ENCODE data around the gene EFNB2. TPM values are rescaled to one million over a fixed set of nuclear protein-coding genes. Genes with fewer than 3 reads are reported as not detected.

EFNB2 gene
- total RNA-seq, 2 experiments from 2014 or later: 0.25 to 0.51 TPM

GRCh38 chr13:106468207-106468606, 67.3 kb downstream of the EFNB2 start:
- Histone ChIP-seq H2AFZ (ENCODE audit: low read length) (no peak overlapping the region), H4K20me1 (ENCODE audit: insufficient read depth, low read length) (no peaks in the 10 kb centered on the region), H3K27ac (ENCODE audit: low read depth, low read length, poor library complexity, severe bottlenecking) (no peak overlapping the region), H3K4me2 (ENCODE audit: low read length) (no peak overlapping the region), H3K4me3 (ENCODE audit: low read depth, low read length, poor library complexity, severe bottlenecking) (no peak overlapping the region), H3K4me1 (ENCODE audit: insufficient read depth, low read length, poor library complexity, severe bottlenecking) (no peaks in the 10 kb centered on the region), H3K36me3 (ENCODE audit: insufficient read depth, low read length) (no peaks in the 10 kb centered on the region), H3K9me2 (ENCODE audit: insufficient read depth, low read length) (no peaks in the 10 kb centered on the region), H3K9me3 (ENCODE audit: low read length) (no peaks in the 10 kb centered on the region), H3K79me2 (ENCODE audit: insufficient read depth, low read depth, low read length) (no peaks in the 10 kb centered on the region)
- ChIA-PET CTCF (ENCODE audit: unreplicated experiment) (no interaction called here), POLR2A (no interaction called here)
- TF ChIP-seq CTCF (conservative IDR thresholded peaks at IDR 0.05; ENCODE audit: low read length) (no peak), EZH2phosphoT487 (IDR thresholded peaks at IDR 0.05; ENCODE audit: borderline replicate concordance, low read depth, low read length) (no peak)
- intact Hi-C loops (cut with micrococcal nuclease; ENCODE audit: unreplicated experiment): no loop called here
- BruUV-seq (replicated peaks): no TSS peak
- DNase-seq (ENCODE audit: low spot score): no peak

- intact Hi-C loops (cut with micrococcal nuclease; ENCODE audit: unreplicated experiment): no loop called here
Measured at GRCh38 chr13:106467427-106468122, 67.9 kb downstream of the EFNB2 start.

More at GRCh38 chr13:106467427-106468122, 67.9 kb downstream of the EFNB2 start:
- no peak overlapping the region for H2AFZ ChIP-seq (ENCODE audit: low read length)
- no peaks in the 10 kb centered on the region for H3K79me2 ChIP-seq (ENCODE audit: insufficient read depth, low read depth, low read length)
- no peaks in the 10 kb centered on the region for H4K20me1 ChIP-seq (ENCODE audit: insufficient read depth, low read length)
- BruUV-seq (replicated peaks): no TSS peak
- ChIA-PET POLR2A (no interaction called here), CTCF (ENCODE audit: unreplicated experiment) (no interaction called here)
- H3K9me2 ChIP-seq (ENCODE audit: insufficient read depth, low read length): no peaks in the 10 kb centered on the region
- H3K4me2 ChIP-seq (ENCODE audit: low read length): no peak overlapping the region
- H3K36me3 ChIP-seq (ENCODE audit: insufficient read depth, low read length): no peaks in the 10 kb centered on the region
- TF ChIP-seq CTCF (conservative IDR thresholded peaks at IDR 0.05; ENCODE audit: low read length) (no peak), EZH2phosphoT487 (IDR thresholded peaks at IDR 0.05; ENCODE audit: borderline replicate concordance, low read depth, low read length) (no peak)
- no peak for DNase-seq (ENCODE audit: low spot score)
- no peak overlapping the region for H3K4me3 ChIP-seq (ENCODE audit: low read depth, low read length, poor library complexity, severe bottlenecking)
- no peak overlapping the region for H3K27ac ChIP-seq (ENCODE audit: low read depth, low read length, poor library complexity, severe bottlenecking)
- no peaks in the 10 kb centered on the region for H3K9me3 ChIP-seq (ENCODE audit: low read length)
- no peaks in the 10 kb centered on the region for H3K4me1 ChIP-seq (ENCODE audit: insufficient read depth, low read length, poor library complexity, severe bottlenecking)
